Measurements from ENCODE around the gene PDIA4.

- TF ChIP-seq CTCF (IDR thresholded peaks at IDR 0.05) (no peak), POLR2A (IDR thresholded peaks at IDR 0.05) (no peak)
Measured at GRCh38 chr7:148975896-148976295, 52.4 kb downstream of the PDIA4 start.

Data from uterus (tissue), 2 donors.